ENCODE data around the gene LILRA2.

Gene LILRA2

DNA sequence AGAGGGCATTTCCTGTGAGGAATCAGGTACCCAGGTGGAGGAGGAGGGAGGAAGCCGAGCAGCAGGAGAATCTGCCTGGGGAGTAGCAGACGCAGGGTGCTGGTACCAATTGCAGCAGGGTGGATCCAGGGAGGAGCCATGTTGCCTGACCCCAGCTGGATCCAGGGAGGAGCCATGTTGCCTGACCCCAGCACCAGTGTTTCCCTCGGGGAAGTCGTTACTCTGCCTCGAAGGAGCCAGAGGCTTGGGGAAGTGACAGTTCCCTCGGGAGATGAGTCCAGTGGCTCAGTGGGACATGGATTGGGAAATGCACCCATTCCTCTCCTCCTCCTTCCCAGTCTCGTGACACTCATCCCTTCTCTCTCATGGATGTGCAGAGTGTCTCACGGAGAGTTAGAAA lies 39.4 kb upstream of the LILRA2 start:
- Histone ChIP-seq H3K36me3 (no peaks in the 10 kb centered on the region), H3K4me3 (no peak overlapping the region), H3K27me3 (peaks cover 0 to 10% of the 10 kb centered on the region in 2 donors), H3K9me3 (no peaks in the 10 kb centered on the region), H3K4me1 (no peaks in the 10 kb centered on the region), H3K27ac (no peak overlapping the region)
- no peak for DNase-seq
- intact Hi-C loops (cut with DNase I; ENCODE audit: low total_unique reads) = no loop called here
- TF ChIP-seq, protein P1, sequence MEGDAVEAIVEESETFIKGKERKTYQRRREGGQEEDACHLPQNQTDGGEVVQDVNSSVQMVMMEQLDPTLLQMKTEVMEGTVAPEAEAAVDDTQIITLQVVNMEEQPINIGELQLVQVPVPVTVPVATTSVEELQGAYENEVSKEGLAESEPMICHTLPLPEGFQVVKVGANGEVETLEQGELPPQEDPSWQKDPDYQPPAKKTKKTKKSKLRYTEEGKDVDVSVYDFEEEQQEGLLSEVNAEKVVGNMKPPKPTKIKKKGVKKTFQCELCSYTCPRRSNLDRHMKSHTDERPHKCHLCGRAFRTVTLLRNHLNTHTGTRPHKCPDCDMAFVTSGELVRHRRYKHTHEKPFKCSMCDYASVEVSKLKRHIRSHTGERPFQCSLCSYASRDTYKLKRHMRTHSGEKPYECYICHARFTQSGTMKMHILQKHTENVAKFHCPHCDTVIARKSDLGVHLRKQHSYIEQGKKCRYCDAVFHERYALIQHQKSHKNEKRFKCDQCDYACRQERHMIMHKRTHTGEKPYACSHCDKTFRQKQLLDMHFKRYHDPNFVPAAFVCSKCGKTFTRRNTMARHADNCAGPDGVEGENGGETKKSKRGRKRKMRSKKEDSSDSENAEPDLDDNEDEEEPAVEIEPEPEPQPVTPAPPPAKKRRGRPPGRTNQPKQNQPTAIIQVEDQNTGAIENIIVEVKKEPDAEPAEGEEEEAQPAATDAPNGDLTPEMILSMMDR (IDR thresholded peaks at IDR 0.05) = no peak

DNA sequence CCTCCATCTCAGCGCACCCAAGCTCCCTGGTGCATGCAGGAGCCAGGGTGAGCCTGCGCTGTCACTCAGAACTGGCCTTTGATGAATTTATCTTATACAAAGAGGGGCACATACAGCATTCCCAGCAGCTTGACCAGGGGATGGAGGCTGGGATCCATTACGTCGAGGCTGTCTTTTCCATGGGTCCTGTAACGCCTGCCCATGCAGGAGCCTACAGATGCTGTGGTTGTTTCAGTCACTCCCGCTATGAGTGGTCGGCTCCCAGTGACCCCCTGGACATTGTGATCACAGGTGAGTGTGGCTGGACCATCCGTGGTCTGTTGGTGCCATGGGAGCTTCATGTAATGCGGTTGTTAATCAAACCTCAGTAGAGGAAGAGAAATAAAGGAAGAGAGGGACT lies 38.0 kb upstream of the LILRA2 start:
- H3K9me3 ChIP-seq = no peaks in the 10 kb centered on the region
- no peak overlapping the region for H3K27ac ChIP-seq
- H3K36me3 ChIP-seq = no peaks in the 10 kb centered on the region
- DNase-seq = no peak
- no peaks in the 10 kb centered on the region for H3K4me1 ChIP-seq
- intact Hi-C loops (cut with DNase I; ENCODE audit: low total_unique reads) = no loop called here
- no peak overlapping the region for H3K4me3 ChIP-seq
- TF ChIP-seq, protein P1 (IDR thresholded peaks at IDR 0.05) = no peak
- H3K27me3 ChIP-seq = peaks cover 0 to 10% of the 10 kb centered on the region in 2 donors

DNA sequence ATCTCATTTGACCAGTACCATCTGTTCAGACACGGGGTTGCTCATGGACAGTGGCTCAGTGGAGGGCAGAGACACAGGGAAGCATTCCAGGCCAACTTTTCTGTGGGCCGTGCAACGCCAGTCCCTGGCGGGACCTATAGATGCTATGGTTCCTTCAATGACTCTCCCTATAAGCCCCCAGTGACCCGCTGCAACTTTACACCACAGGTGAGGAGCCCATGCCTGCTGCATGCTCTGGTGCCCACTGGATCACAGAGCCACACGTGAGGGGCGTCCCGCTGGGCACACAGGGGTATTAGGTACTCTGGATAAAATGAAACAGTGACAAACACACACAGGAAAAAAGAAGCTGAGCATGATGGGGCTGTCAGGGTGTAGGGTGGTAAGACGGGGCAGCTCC lies 36.6 kb upstream of the LILRA2 start:
- intact Hi-C loops (cut with DNase I; ENCODE audit: low total_unique reads) = no loop called here
- Histone ChIP-seq H3K4me1 (no peaks in the 10 kb centered on the region), H3K36me3 (no peaks in the 10 kb centered on the region), H3K27me3 (peaks cover 0 to 10% of the 10 kb centered on the region in 2 donors), H3K9me3 (no peaks in the 10 kb centered on the region), H3K27ac (no peak overlapping the region), H3K4me3 (no peak overlapping the region)
- DNase-seq = no peak
- TF ChIP-seq, protein P1 (IDR thresholded peaks at IDR 0.05) = no peak

DNA sequence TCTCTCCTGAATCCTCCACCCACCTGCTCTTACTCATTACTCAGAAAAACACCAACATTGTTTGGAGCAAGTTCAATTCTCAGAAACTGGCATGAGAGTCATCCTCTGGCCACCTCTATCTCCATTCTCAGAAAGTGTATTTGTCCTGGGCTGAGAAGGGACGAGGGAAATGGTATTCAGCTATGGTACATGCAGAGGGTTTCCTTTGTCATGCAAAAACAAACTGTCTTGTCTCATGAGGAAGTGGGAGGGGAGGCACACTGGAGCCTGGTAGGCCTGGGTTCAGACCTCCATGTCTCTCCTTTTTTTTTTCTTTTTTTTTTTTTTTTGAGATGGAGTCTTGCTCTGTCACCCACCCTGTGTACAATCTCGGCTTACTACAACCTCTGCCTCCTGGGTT lies 31.9 kb upstream of the LILRA2 start:
- H3K36me3 ChIP-seq = no peaks in the 10 kb centered on the region
- no peak for DNase-seq
- H3K4me1 ChIP-seq = no peaks in the 10 kb centered on the region
- no peak overlapping the region for H3K4me3 ChIP-seq
- TF ChIP-seq, protein P1 (IDR thresholded peaks at IDR 0.05) = no peak
- intact Hi-C loops (cut with DNase I; ENCODE audit: low total_unique reads) = no loop called here
- H3K27ac ChIP-seq = no peak overlapping the region
- no peaks in the 10 kb centered on the region for H3K9me3 ChIP-seq
- no peaks in the 10 kb centered on the region for H3K27me3 ChIP-seq

DNA sequence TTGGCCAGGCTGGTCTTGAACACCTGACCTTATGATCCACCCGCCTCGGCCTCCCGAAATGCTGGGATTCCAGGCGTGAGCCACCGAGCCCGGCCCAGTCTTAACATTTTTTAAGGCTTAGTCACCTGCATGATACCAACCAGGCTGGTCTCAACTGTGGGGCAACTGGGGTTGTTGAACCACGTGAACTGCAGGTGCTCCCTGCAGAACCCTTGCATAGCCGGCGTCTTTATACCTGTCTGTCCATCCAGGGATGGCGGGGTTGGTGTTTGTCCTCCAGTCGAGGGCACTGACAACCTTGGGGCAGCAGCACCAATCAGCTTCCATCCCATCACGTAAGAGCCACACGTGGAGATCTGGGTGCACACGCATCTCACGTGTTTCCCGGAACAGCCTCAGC lies 24.8 kb upstream of the LILRA2 start:
- no peak overlapping the region for H3K4me3 ChIP-seq
- no peak for DNase-seq
- H3K4me1 ChIP-seq = no peaks in the 10 kb centered on the region
- no peak overlapping the region for H3K27ac ChIP-seq
- H3K9me3 ChIP-seq = no peaks in the 10 kb centered on the region
- no peaks in the 10 kb centered on the region for H3K36me3 ChIP-seq
- H3K27me3 ChIP-seq = no peaks in the 10 kb centered on the region
- TF ChIP-seq, protein P1 (IDR thresholded peaks at IDR 0.05) = no peak
- intact Hi-C loops (cut with DNase I; ENCODE audit: low total_unique reads) = no loop called here

DNA sequence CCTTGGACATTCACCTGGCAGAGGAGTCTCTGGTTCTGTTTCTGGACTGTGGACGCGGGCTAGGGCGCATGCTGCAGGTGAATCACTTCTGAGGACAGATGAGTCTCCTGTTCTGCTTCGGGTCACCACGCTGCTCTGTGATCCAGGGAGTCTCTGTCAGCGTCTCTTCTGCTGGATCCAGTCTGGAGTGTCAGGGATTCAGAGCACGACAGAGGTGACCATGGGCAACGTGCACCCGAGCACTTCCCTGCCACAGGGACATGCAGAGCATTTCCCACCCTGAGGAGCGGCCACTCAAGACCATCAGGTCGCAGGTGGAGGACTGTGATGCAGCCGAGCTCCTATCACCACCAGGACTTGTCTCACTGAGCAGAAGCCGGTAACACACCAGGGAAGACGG lies 24.4 kb upstream of the LILRA2 start:
- intact Hi-C loops (cut with DNase I; ENCODE audit: low total_unique reads) = no loop called here
- DNase-seq = no peak
- H3K27me3 ChIP-seq = no peaks in the 10 kb centered on the region
- no peaks in the 10 kb centered on the region for H3K36me3 ChIP-seq
- TF ChIP-seq, protein P1 (IDR thresholded peaks at IDR 0.05) = no peak
- H3K27ac ChIP-seq = no peak overlapping the region
- no peak overlapping the region for H3K4me3 ChIP-seq
- H3K4me1 ChIP-seq = no peaks in the 10 kb centered on the region
- H3K9me3 ChIP-seq = no peaks in the 10 kb centered on the region

Data from tibial artery (tissue), 4 donors.